K562 treated with DMSO at 1 percent for 24 hours (cell line): Measurements from ENCODE around the gene PFKFB1. TPM values are rescaled to one million over a fixed set of nuclear protein-coding genes. Genes with fewer than 3 reads are reported as not detected.

Source experiments
- total RNA-seq: library from RNA; unstranded; fragments of 300-600 nt; gene quantifications from 2 replicates; pipeline ENCODE4 v1.2.3, GENCODE V29; 2022; ENCODE audit warnings: low read depth; ENCODE audit not compliant: insufficient read depth

PFKFB1 gene
- 0.23 TPM in 1 of 2 replicates, not detected in the other for total RNA-seq

GRCh38 chrX:54994099-54994498 is at the start of gene PFKFB1:
PFKFB1 (minus strand) TSS chrX:54994188; CDS start chrX:54994007, 181 bp downstream.

GRCh38 chrX:55030271-55031205 is 36.5 kb upstream of the PFKFB1 start, which contains the start of gene ALAS2:
ALAS2 (minus strand) TSS chrX:55030977; CDS start chrX:55026000, 4,977 bp downstream.

GRCh38 chrX:54999717-55000598 is 6.0 kb upstream of the PFKFB1 start, which contains the start of gene APEX2:
APEX2 (plus strand) TSS chrX:55000363; CDS start chrX:55000423, 60 bp downstream.

GRCh38 chrX:54920610-54921426 is 73.2 kb downstream of the PFKFB1 start, which contains the start of gene TRO:
TRO (plus strand) TSS chrX:54920824; CDS start chrX:54922247, 1,423 bp downstream.

Other genes starting within 250 kb of the PFKFB1 start
- gene ITIH6, start 195.9 kb downstream of the PFKFB1 start, total RNA-seq: not detected in 2 replicates
- gene MAGED2, start 186.4 kb downstream of the PFKFB1 start, total RNA-seq: 53.9 and 54.3 TPM in 2 replicates
- 1.0 and 1.1 TPM in 2 replicates for gene TRO, start 73.4 kb downstream of the PFKFB1 start, total RNA-seq
- 27.4 and 30.9 TPM in 2 replicates for gene APEX2, start 6.2 kb upstream of the PFKFB1 start, total RNA-seq
- 47.6 and 50.9 TPM in 2 replicates for gene ALAS2, start 36.8 kb upstream of the PFKFB1 start, total RNA-seq
- gene PAGE2B, start 80.8 kb upstream of the PFKFB1 start, total RNA-seq: 13.5 and 21.9 TPM in 2 replicates
- 2.3 and 3.8 TPM in 2 replicates for gene PAGE2, start 94.8 kb upstream of the PFKFB1 start, total RNA-seq
- 236 and 259 TPM in 2 replicates for gene PAGE5, start 226.2 kb upstream of the PFKFB1 start, total RNA-seq